Measurements from ENCODE around the gene AFP. TPM values are rescaled to one million over a fixed set of nuclear protein-coding genes. Genes with fewer than 3 reads are reported as not detected.

The AFP gene
- total RNA-seq, 1 experiment from 2014 or later: not detected

- H3K4me3 ChIP-seq (ENCODE audit: low read length): no peak overlapping the region
- H3K79me2 ChIP-seq (ENCODE audit: low read length): no peaks in the 10 kb centered on the region
- H3K27ac ChIP-seq (ENCODE audit: low read length): no peak overlapping the region
- H3K9me2 ChIP-seq (replicated peaks; ENCODE audit: insufficient read depth, low read length): no peaks in the 10 kb centered on the region
- no peaks in the 10 kb centered on the region for H3K27me3 ChIP-seq (ENCODE audit: low read length)
- no peak for DNase-seq
- no peaks in the 10 kb centered on the region for H3K4me1 ChIP-seq (ENCODE audit: low read length)
- H3K9ac ChIP-seq (ENCODE audit: low read length): no peak overlapping the region
- H3K36me3 ChIP-seq (ENCODE audit: insufficient read depth, low read length): no peaks in the 10 kb centered on the region
- no peak overlapping the region for H2AFZ ChIP-seq (ENCODE audit: low read length)
- no peak overlapping the region for H3K4me2 ChIP-seq (ENCODE audit: low read depth, low read length, poor library complexity, severe bottlenecking)
- no peaks in the 10 kb centered on the region for H3K9me3 ChIP-seq (ENCODE audit: low read length)
- H4K20me1 ChIP-seq (ENCODE audit: insufficient read depth, low read depth, low read length): no peaks in the 10 kb centered on the region
These were observed 6.9 kb upstream of the AFP start for GRCh38 chr4:73429118-73429517.

DNA sequence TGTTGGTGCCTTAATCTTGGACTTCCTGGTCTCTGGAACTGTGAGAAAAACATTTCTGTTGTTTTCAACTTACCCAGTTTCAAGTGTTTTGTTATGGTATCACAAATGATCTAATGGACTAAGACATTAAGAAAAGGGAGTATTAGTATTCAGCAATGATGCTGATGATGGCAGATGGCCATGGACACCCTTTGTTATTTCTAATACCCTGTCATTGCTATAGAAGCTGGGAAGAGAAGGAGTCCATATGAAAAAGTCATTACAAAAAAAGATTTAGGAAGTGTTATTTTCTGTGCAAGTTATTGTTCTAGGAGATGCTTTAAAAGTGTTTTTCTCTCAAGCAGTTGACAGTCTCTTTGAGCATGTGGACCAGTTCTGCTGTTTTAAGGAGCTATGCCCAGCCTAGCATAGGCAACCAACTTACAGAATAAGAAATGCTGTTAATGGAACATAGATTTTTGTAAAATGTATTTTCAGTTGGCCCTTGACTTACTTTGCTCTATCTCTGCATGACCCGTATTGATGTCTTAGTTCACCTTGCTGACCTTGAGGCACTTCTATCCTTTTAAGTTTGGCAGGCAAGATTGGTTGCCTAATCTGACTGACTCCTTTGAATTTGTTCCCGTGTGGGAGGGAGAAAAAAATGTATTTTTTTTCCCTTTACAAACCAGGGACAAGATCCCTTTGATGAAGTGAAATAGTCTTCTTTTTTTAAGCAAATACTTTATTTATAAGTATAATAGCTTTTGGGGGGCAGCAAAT lies 6.0 kb upstream of the AFP start:
- Histone ChIP-seq H2AFZ (ENCODE audit: low read length) (no peak overlapping the region), H3K9me2 (replicated peaks; ENCODE audit: insufficient read depth, low read length) (no peaks in the 10 kb centered on the region), H3K4me1 (ENCODE audit: low read length) (no peaks in the 10 kb centered on the region), H3K36me3 (ENCODE audit: insufficient read depth, low read length) (no peaks in the 10 kb centered on the region), H3K27ac (ENCODE audit: low read length) (no peak overlapping the region), H3K4me2 (ENCODE audit: low read depth, low read length, poor library complexity, severe bottlenecking) (no peak overlapping the region), H3K27me3 (ENCODE audit: low read length) (no peaks in the 10 kb centered on the region), H3K9ac (ENCODE audit: low read length) (no peak overlapping the region), H3K9me3 (ENCODE audit: low read length) (no peaks in the 10 kb centered on the region), H3K79me2 (ENCODE audit: low read length) (no peaks in the 10 kb centered on the region), H4K20me1 (ENCODE audit: insufficient read depth, low read depth, low read length) (no peaks in the 10 kb centered on the region), H3K4me3 (ENCODE audit: low read length) (no peak overlapping the region)
- no peak for DNase-seq

DNA sequence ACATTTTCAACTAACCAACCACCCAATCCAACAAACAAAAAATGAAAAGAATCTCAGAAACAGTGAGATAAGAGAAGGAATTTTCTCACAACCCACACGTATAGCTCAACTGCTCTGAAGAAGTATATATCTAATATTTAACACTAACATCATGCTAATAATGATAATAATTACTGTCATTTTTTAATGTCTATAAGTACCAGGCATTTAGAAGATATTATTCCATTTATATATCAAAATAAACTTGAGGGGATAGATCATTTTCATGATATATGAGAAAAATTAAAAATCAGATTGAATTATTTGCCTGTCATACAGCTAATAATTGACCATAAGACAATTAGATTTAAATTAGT lies 4.2 kb upstream of the AFP start:
- H4K20me1 ChIP-seq (ENCODE audit: insufficient read depth, low read depth, low read length): no peaks in the 10 kb centered on the region
- H3K36me3 ChIP-seq (ENCODE audit: insufficient read depth, low read length): no peaks in the 10 kb centered on the region
- no peak overlapping the region for H2AFZ ChIP-seq (ENCODE audit: low read length)
- H3K27me3 ChIP-seq (ENCODE audit: low read length): no peaks in the 10 kb centered on the region
- no peaks in the 10 kb centered on the region for H3K9me2 ChIP-seq (replicated peaks; ENCODE audit: insufficient read depth, low read length)
- H3K4me2 ChIP-seq (ENCODE audit: low read depth, low read length, poor library complexity, severe bottlenecking): no peak overlapping the region
- no peak for DNase-seq
- H3K4me1 ChIP-seq (ENCODE audit: low read length): no peaks in the 10 kb centered on the region
- no peaks in the 10 kb centered on the region for H3K9me3 ChIP-seq (ENCODE audit: low read length)
- H3K9ac ChIP-seq (ENCODE audit: low read length): no peak overlapping the region
- H3K27ac ChIP-seq (ENCODE audit: low read length): no peak overlapping the region
- no peak overlapping the region for H3K4me3 ChIP-seq (ENCODE audit: low read length)
- H3K79me2 ChIP-seq (ENCODE audit: low read length): no peaks in the 10 kb centered on the region

DNA sequence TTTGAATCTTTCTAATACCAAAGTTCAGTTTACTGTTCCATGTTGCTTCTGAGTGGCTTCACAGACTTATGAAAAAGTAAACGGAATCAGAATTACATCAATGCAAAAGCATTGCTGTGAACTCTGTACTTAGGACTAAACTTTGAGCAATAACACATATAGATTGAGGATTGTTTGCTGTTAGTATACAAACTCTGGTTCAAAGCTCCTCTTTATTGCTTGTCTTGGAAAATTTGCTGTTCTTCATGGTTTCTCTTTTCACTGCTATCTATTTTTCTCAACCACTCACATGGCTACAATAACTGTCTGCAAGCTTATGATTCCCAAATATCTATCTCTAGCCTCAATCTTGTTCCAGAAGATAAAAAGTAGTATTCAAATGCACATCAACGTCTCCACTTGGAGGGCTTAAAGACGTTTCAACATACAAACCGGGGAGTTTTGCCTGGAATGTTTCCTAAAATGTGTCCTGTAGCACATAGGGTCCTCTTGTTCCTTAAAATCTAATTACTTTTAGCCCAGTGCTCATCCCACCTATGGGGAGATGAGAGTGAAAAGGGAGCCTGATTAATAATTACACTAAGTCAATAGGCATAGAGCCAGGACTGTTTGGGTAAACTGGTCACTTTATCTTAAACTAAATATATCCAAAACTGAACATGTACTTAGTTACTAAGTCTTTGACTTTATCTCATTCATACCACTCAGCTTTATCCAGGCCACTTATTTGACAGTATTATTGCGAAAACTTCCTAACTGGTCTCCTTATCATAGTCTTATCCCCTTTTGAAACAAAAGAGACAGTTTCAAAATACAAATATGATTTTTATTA lies 3.6 kb upstream of the AFP start:
- DNase-seq: no peak
- H2AFZ ChIP-seq (ENCODE audit: low read length): no peak overlapping the region
- H3K4me1 ChIP-seq (ENCODE audit: low read length): no peaks in the 10 kb centered on the region
- no peak overlapping the region for H3K27ac ChIP-seq (ENCODE audit: low read length)
- no peaks in the 10 kb centered on the region for H3K36me3 ChIP-seq (ENCODE audit: insufficient read depth, low read length)
- H3K9me3 ChIP-seq (ENCODE audit: low read length): no peaks in the 10 kb centered on the region
- no peak overlapping the region for H3K4me3 ChIP-seq (ENCODE audit: low read length)
- no peaks in the 10 kb centered on the region for H3K27me3 ChIP-seq (ENCODE audit: low read length)
- no peaks in the 10 kb centered on the region for H3K9me2 ChIP-seq (replicated peaks; ENCODE audit: insufficient read depth, low read length)
- no peak overlapping the region for H3K4me2 ChIP-seq (ENCODE audit: low read depth, low read length, poor library complexity, severe bottlenecking)
- H3K9ac ChIP-seq (ENCODE audit: low read length): no peak overlapping the region
- no peaks in the 10 kb centered on the region for H4K20me1 ChIP-seq (ENCODE audit: insufficient read depth, low read depth, low read length)
- H3K79me2 ChIP-seq (ENCODE audit: low read length): no peaks in the 10 kb centered on the region

- Histone ChIP-seq H3K4me2 (ENCODE audit: low read depth, low read length, poor library complexity, severe bottlenecking) (no peak overlapping the region), H3K9me3 (ENCODE audit: low read length) (no peaks in the 10 kb centered on the region), H3K4me3 (ENCODE audit: low read length) (no peak overlapping the region), H3K9ac (ENCODE audit: low read length) (no peak overlapping the region), H3K4me1 (ENCODE audit: low read length) (no peaks in the 10 kb centered on the region), H3K36me3 (ENCODE audit: insufficient read depth, low read length) (no peaks in the 10 kb centered on the region), H3K27ac (ENCODE audit: low read length) (no peak overlapping the region), H4K20me1 (ENCODE audit: insufficient read depth, low read depth, low read length) (no peaks in the 10 kb centered on the region), H2AFZ (ENCODE audit: low read length) (no peak overlapping the region), H3K27me3 (ENCODE audit: low read length) (no peaks in the 10 kb centered on the region), H3K9me2 (replicated peaks; ENCODE audit: insufficient read depth, low read length) (no peaks in the 10 kb centered on the region), H3K79me2 (ENCODE audit: low read length) (no peaks in the 10 kb centered on the region)
- no peak for DNase-seq
These were observed 2.9 kb upstream of the AFP start for GRCh38 chr4:73433140-73433539.

DNA sequence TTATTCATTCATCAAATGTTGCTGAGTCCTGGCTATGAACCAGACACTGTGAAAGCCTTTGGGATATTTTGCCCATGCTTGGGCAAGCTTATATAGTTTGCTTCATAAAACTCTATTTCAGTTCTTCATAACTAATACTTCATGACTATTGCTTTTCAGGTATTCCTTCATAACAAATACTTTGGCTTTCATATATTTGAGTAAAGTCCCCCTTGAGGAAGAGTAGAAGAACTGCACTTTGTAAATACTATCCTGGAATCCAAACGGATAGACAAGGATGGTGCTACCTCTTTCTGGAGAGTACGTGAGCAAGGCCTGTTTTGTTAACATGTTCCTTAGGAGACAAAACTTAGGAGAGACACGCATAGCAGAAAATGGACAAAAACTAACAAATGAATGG lies 1.7 kb upstream of the AFP start:
- Histone ChIP-seq H2AFZ (ENCODE audit: low read length) (no peak overlapping the region), H3K9me2 (replicated peaks; ENCODE audit: insufficient read depth, low read length) (no peaks in the 10 kb centered on the region), H3K4me1 (ENCODE audit: low read length) (no peaks in the 10 kb centered on the region), H3K79me2 (ENCODE audit: low read length) (no peaks in the 10 kb centered on the region), H3K9ac (ENCODE audit: low read length) (no peak overlapping the region), H4K20me1 (ENCODE audit: insufficient read depth, low read depth, low read length) (no peaks in the 10 kb centered on the region), H3K36me3 (ENCODE audit: insufficient read depth, low read length) (no peaks in the 10 kb centered on the region), H3K9me3 (ENCODE audit: low read length) (no peaks in the 10 kb centered on the region), H3K4me3 (ENCODE audit: low read length) (no peak overlapping the region), H3K4me2 (ENCODE audit: low read depth, low read length, poor library complexity, severe bottlenecking) (no peak overlapping the region), H3K27me3 (ENCODE audit: low read length) (no peaks in the 10 kb centered on the region), H3K27ac (ENCODE audit: low read length) (no peak overlapping the region)
- peak; percentile 56 for DNase-seq

DNA sequence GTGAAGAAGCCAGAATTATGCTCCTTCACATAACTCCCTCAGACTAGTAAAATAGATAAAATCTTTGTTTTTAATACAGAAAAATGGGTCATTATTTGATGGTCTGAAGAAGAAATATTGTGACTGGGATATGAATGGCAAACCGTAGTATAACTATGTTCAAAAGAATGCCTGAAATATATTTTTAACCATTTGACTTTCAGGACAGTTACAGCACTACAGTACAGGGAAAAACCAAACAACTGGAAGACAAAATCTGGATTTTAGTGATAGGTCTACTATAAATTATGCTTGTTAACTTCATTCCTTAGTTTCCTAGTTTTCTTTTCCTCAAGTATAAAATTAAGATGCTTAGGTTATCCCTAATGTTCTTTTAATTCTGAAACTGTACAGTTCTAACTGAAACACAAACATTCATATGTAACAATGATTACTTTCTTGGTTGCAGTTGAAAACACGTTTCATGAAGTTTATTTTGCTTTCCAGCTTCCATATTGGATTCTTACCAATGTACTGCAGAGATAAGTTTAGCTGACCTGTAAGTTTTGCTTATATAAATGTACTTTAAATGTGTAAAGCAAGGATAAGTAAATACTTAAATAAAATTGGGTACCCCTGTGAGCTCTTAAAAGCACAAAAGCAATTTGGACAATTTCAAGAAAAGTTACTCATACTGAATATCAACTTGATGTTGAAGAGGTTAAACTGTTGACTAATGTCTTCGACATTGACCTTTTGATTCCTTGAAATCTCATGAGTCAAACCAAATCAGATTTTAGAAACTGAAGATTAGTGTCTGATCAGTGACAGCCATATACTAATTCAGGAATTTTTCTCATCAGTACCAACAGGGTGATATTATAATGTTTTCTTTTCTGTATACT lies 895 bp downstream of the AFP start:
- Histone ChIP-seq H2AFZ (ENCODE audit: low read length) (no peak overlapping the region), H4K20me1 (ENCODE audit: insufficient read depth, low read depth, low read length) (no peaks in the 10 kb centered on the region), H3K9me3 (ENCODE audit: low read length) (no peaks in the 10 kb centered on the region), H3K4me3 (ENCODE audit: low read length) (no peak overlapping the region), H3K4me1 (ENCODE audit: low read length) (no peaks in the 10 kb centered on the region), H3K9ac (ENCODE audit: low read length) (no peak overlapping the region), H3K9me2 (replicated peaks; ENCODE audit: insufficient read depth, low read length) (no peaks in the 10 kb centered on the region), H3K27ac (ENCODE audit: low read length) (no peak overlapping the region), H3K27me3 (ENCODE audit: low read length) (no peaks in the 10 kb centered on the region), H3K4me2 (ENCODE audit: low read depth, low read length, poor library complexity, severe bottlenecking) (no peak overlapping the region), H3K79me2 (ENCODE audit: low read length) (no peaks in the 10 kb centered on the region), H3K36me3 (ENCODE audit: insufficient read depth, low read length) (no peaks in the 10 kb centered on the region)
- DNase-seq: no peak

DNA sequence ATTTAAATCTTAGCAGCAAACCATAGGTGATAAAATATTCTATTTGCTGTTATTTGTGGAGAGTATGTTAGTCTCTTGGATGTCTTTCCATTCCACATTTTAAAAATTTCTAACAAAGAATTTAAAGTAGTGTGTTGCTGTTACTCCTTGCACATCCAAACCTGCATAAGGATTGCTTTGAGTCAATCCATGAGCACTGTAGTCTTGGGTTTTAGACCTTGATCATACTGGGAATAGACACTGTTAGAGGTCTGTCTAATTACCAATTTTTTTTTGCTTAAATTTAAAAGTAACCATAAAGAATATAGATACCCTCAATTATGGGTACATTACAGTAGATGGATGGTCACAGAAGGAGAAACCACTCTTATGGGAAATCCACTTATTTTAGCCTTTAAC lies 1.5 kb downstream of the AFP start:
- Histone ChIP-seq H3K27me3 (ENCODE audit: low read length) (no peaks in the 10 kb centered on the region), H4K20me1 (ENCODE audit: insufficient read depth, low read depth, low read length) (no peaks in the 10 kb centered on the region), H3K9me3 (ENCODE audit: low read length) (no peaks in the 10 kb centered on the region), H2AFZ (ENCODE audit: low read length) (no peak overlapping the region), H3K9me2 (replicated peaks; ENCODE audit: insufficient read depth, low read length) (no peaks in the 10 kb centered on the region), H3K4me1 (ENCODE audit: low read length) (no peaks in the 10 kb centered on the region), H3K36me3 (ENCODE audit: insufficient read depth, low read length) (no peaks in the 10 kb centered on the region), H3K9ac (ENCODE audit: low read length) (no peak overlapping the region), H3K4me2 (ENCODE audit: low read depth, low read length, poor library complexity, severe bottlenecking) (no peak overlapping the region), H3K27ac (ENCODE audit: low read length) (no peak overlapping the region), H3K79me2 (ENCODE audit: low read length) (no peaks in the 10 kb centered on the region), H3K4me3 (ENCODE audit: low read length) (no peak overlapping the region)
- no peak for DNase-seq

Measured in Karpas-422 (cell line).